ENCODE measurements around the gene SRPK1.

The SRPK1 gene

GRCh38 chr6:35817515-35817914 lies 103.4 kb downstream of the SRPK1 start:
- DNase-seq (ENCODE audit: low spot score), result no peak

- DNase-seq (ENCODE audit: low spot score), result no peak
Measured at GRCh38 chr6:35811699-35811995, 109.3 kb downstream of the SRPK1 start.

GRCh38 chr6:35810971-35811698 lies 109.8 kb downstream of the SRPK1 start:
- DNase-seq (ENCODE audit: low spot score), result no peak

- DNase-seq (ENCODE audit: low spot score), result no peak
Measured at GRCh38 chr6:35809809-35810208, 111.1 kb downstream of the SRPK1 start.

GRCh38 chr6:35808688-35809087 lies 112.2 kb downstream of the SRPK1 start:
- DNase-seq (ENCODE audit: low spot score), result no peak

- DNase-seq (ENCODE audit: low spot score), result peak; percentile 89
Measured at GRCh38 chr6:35804996-35805736, 115.7 kb downstream of the SRPK1 start, which contains the start of gene LHFPL5. Gene LHFPL5 (plus strand): TSS chr6:35805352. CDS start chr6:35805671, 319 bp downstream.

- no peak for DNase-seq (ENCODE audit: low spot score)
Measured at GRCh38 chr6:35801148-35801547, 119.8 kb downstream of the SRPK1 start.

- DNase-seq (ENCODE audit: low spot score), result no peak
Measured at GRCh38 chr6:35798706-35799105, 122.2 kb downstream of the SRPK1 start.

GRCh38 chr6:35797837-35798526 lies 122.9 kb downstream of the SRPK1 start:
- DNase-seq (ENCODE audit: low spot score), result no peak

- no peak for DNase-seq (ENCODE audit: low spot score)
Measured at GRCh38 chr6:35796236-35796635, 124.7 kb downstream of the SRPK1 start.

- no peak for DNase-seq (ENCODE audit: low spot score)
Measured at GRCh38 chr6:35795453-35796071, 125.3 kb downstream of the SRPK1 start.

- DNase-seq (ENCODE audit: low spot score), result no peak
Measured at GRCh38 chr6:35794536-35795452, 126.1 kb downstream of the SRPK1 start.

- no peak for DNase-seq (ENCODE audit: low spot score)
Measured at GRCh38 chr6:35790683-35791082, 130.2 kb downstream of the SRPK1 start.

GRCh38 chr6:35788423-35788982 lies 132.4 kb downstream of the SRPK1 start:
- DNase-seq (ENCODE audit: low spot score), result no peak

GRCh38 chr6:35787266-35788218 lies 133.4 kb downstream of the SRPK1 start:
- DNase-seq (ENCODE audit: low spot score), result peak; percentile 17

- peak; percentile 64 for DNase-seq (ENCODE audit: low spot score)
Measured at GRCh38 chr6:35786810-35787209, 134.1 kb downstream of the SRPK1 start.

- no peak for DNase-seq (ENCODE audit: low spot score)
Measured at GRCh38 chr6:35786272-35786671, 134.6 kb downstream of the SRPK1 start.

GRCh38 chr6:35784200-35784599 lies 136.7 kb downstream of the SRPK1 start:
- no peak for DNase-seq (ENCODE audit: low spot score)
